GM10266 (cell line): ENCODE measurements around the gene CDH19.

Source experiments
- DNase-seq: peaks from one replicate; pipeline ENCODE4 v3.0.0; 2012; ENCODE audit errors: extremely low spot score
- TF ChIP-seq, protein P1 (sequence below): IDR thresholded peaks from 2 replicates; pipeline ENCODE4 v1.5.1; 2012; ENCODE audit warnings: mild to moderate bottlenecking, low read depth; ENCODE audit not compliant: control insufficient read depth, insufficient read depth; ENCODE audit errors: missing control alignments

Gene CDH19

DNA sequence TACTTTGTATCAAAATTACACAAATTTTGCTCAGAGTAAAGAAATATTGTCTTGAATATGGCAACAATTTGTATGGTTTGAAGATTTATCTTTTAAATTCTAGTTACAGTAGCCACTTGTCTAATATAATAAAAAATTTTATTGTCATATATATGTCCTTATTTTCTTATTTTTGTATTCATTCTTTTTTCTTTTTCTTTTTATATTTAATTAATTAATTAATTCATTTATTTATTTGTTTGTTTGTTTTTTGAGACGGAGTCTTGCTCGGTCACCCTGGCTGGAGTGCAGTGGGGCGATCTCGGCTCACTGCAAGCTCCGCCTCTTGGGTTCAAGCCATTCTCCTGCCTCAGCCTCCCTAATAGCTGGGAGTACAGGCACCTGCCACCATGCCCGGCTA, 3.7 kb upstream of the CDH19 start:
- TF ChIP-seq, protein P1, sequence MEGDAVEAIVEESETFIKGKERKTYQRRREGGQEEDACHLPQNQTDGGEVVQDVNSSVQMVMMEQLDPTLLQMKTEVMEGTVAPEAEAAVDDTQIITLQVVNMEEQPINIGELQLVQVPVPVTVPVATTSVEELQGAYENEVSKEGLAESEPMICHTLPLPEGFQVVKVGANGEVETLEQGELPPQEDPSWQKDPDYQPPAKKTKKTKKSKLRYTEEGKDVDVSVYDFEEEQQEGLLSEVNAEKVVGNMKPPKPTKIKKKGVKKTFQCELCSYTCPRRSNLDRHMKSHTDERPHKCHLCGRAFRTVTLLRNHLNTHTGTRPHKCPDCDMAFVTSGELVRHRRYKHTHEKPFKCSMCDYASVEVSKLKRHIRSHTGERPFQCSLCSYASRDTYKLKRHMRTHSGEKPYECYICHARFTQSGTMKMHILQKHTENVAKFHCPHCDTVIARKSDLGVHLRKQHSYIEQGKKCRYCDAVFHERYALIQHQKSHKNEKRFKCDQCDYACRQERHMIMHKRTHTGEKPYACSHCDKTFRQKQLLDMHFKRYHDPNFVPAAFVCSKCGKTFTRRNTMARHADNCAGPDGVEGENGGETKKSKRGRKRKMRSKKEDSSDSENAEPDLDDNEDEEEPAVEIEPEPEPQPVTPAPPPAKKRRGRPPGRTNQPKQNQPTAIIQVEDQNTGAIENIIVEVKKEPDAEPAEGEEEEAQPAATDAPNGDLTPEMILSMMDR: no peak
- no peak for DNase-seq

DNA sequence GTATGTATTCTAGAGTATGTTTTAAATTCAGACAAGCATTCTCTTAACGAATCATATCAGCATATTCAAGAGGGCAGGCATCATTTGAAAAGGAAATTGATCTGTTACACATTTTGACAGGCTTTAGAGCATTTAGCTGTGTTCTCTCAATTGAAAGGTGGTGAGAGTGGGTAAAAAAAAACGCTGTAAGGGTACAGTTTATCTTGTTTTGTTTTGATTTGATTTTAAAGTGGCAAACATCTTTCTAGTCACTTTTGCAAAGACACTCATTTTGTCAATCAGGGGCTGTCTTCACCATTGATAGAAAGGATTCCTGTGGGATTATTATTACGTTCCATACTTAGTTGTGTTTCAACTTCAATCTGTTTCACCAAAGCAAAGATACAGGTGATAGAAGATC, 2.2 kb downstream of the CDH19 start:
- no peak for DNase-seq
- TF ChIP-seq, protein P1: no peak

DNA sequence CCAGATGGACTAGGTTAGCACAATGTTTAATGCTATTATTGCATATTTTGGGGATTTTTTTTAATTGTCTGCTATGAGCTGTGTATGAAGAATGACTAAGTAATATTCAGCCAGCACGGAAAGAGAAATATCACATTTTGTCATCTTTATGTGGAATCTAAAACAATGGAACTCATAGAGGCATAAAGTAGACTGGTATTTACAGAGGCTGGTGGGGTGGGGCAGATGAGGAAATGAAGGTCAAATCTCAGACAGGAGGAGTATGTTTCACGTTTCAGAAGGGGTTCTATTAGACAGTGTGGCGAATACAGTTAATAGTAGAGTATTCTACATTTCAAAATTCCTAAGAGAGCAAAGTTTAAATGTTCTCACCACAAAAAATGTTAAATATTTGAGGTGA, 4.7 kb downstream of the CDH19 start:
- TF ChIP-seq, protein P1: no peak
- no peak for DNase-seq

DNA sequence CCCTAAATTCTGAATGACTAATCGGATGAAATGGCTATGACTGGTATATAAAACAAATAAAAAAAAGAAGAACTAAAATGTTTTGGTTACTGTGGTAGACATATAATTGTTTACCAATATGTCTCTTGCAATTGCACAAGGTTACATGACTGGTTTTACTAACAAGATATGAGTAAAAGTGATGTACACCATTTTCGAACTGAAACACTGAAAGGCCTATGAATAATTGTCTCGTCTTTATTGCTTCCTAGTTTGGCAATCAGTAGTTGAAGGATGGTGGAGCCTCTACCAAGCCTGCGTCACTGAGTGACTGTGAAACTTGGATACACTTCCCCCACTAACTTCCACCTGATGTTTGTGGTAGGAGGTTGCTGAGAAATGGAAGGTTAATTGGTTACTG, 16.5 kb downstream of the CDH19 start:
- no peak for DNase-seq

DNA sequence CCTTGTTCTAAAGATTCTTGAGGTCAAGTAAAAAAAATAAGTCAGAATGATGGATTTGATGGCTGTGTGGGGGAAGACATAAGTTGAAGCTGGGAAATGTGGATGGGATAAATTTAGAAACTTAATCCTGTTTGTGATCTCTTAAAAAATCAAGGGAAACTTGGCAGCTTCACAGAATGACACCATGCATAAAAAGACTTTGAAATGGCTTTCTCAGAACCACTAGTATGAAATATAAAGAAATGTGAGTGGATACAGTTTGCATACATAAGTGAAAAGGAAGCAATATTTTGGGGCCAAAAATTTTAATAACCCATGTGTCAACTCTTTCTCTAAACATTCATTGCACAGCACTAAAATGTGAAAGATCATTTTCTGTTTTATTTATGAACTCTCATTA, 21.7 kb downstream of the CDH19 start:
- TF ChIP-seq, protein P1: no peak
- DNase-seq: no peak

More for the DNA sequence above, 16.5 kb downstream of the CDH19 start:
- TF ChIP-seq, protein P1: no peak

DNA sequence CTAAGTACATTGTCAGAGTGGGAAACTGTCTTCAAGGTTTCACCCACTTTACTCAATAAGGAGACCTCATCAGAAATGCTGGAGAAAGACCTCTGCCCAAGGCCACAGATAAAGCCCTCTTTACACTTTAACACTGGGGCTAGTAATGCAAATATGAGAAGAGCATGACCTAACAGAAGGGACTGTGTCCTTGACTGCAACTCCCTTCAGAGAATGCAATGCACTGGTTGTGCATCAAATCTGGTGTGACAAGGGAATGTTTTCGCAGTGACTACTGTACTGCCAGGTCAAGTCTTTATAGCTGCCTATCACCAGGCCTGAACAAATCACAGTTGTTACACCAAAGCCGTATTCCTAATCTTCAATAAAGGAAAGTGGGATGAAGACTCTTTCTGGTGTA, 28.6 kb downstream of the CDH19 start:
- TF ChIP-seq, protein P1: no peak
- DNase-seq: no peak

DNA sequence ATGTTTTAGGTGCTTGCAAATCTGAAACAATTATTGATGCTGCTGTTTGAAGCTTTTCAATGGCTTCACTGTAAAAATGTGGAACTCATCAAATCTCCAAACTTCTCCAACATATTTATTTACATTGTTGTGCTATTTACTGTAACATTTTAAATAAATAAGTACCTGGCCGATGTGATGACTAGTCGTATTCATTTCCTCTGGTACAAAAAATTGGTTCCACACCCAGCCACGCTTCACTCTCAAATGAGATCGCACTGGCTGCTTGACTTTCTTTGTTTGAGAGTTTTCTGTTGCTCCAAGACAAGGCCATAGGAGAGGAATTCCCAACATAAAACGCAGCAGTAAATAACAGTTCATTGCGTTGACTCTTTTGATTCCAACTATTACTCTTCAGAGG, 32.0 kb downstream of the CDH19 start:
- TF ChIP-seq, protein P1: no peak
- DNase-seq: no peak
